NK-92 treated with Interleukin-12 subunit alpha and Interleukin-12 subunit beta, amount 100 ng/mL, for 24 hours (cell line): ENCODE results near the gene LRRC53.

Source experiments
- DNase-seq: peaks from one replicate; lab custom pipeline; 2025; lab: John Stamatoyannopoulos, UW

LRRC53 gene

DNA sequence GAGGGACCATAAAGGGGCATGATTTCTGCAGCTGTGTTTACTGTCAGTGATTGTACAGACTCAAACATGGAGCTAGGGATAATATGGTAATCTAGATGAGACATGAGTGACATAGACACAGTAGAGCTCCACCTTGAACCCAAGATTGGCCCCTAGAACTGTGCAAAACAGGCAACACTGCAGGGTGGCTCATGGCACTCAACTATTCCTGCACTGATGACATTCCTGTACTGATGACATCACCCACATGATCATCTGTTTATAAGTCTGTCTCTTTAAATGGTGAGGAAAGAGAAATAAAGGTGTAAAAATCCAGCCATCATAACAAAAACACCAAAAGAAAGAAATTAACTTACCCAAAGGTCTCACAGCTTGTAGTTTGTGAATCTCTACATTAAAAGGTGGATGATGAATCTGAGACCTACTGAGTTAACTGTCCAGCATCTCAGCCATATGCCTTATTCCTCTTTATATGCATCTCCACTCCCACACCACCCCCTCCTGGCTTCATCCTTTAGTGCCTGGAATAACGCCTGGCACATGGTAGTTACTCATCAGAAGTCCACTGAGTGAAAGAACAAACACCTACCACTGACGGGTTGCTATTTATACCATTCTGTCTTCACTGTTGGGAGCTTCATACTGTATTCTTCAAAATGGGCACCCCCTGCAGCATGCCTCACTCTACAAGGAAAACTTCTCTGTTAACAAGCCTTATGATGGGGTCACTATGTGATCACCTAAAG lies at the start of gene LRRC53:
TSS of gene LRRC53 (minus strand) at position 442 of the 746 bp plus-strand sequence. CDS start 29,262 bp downstream, outside the sequence.
- no peak for DNase-seq

GRCh38 chr1:74549932-74550331 lies 37.5 kb upstream of the LRRC53 start:
- DNase-seq: no peak

DNA sequence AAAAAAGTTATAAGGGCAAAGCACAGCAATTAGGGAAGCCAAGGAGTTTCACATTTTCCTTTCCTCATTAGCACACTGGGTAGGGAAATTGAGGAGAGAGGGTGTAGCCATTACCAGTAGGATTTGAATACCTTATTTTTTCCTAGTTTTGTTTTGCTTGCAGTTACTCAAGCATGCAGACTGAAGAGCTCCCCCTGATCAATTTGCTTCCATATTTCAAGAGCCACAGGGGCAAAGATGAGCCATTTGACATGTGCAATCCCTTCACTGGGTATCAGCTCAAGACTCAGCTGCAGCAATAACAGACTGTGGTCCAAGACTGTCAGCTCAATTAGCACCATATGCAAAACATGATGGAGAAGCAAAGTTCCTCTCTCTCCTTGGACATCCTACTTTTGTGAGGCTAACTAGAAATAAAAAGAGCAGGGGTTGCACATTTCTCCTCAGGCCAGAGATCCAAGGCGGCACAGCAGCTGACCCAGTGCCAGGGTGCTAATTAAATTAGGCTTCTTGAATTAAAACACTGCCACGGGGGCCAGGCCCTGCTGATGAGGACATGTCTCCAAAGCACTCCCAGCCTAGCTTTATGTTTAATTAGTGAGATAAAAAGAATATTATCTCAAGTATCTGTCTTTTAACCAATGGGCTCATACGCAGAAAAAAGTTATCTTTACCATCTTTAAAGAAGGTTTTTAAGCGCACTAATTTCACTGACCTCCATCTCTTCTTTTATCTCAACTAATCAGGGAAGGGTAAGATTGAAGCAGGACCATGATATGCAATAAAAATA lies 36.7 kb upstream of the LRRC53 start:
- no peak for DNase-seq

- DNase-seq: no peak
These were observed 33.4 kb upstream of the LRRC53 start for GRCh38 chr1:74545821-74546220.

- no peak for DNase-seq
These were observed 21.8 kb upstream of the LRRC53 start for GRCh38 chr1:74534241-74534640.

DNA sequence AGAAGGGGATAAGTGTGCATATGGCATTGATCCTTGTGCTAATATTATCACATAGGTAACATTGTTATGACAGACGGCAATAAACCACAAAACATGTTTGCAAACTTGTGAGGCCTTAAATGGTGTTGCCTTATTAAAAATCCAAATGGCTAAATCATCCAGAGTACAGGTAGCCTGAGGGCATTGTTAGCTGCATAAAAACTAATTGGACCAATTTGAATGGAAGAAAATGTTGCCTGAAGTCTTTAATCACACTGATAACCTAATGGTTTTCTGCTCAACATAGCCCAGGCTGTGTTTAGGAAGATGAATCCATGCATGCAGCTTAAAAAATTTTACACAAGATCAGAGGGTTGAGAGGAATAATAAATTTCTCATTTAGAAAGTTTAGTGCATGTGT lies 19.4 kb upstream of the LRRC53 start:
- no peak for DNase-seq

DNA sequence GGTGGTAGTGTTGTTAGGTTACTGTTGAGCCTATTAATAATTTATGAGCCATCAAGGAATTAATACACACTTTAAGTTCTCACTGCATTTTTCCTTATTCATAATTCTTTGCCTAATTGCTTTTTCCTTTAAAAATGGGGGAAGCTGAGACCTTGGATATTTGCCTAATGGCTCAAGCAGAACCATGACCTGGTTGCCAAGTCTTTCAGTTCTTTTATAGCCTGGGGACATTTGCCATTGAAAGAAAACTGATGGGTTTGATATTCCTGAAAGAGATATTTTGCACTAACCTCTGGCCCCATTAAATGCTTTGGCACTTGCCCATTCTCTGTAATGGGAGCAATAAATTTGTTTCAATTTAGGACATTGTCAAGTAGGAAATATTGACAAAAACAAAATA lies 18.5 kb upstream of the LRRC53 start:
- no peak for DNase-seq

GRCh38 chr1:74528123-74528522 lies 15.7 kb upstream of the LRRC53 start:
- DNase-seq: no peak

DNA sequence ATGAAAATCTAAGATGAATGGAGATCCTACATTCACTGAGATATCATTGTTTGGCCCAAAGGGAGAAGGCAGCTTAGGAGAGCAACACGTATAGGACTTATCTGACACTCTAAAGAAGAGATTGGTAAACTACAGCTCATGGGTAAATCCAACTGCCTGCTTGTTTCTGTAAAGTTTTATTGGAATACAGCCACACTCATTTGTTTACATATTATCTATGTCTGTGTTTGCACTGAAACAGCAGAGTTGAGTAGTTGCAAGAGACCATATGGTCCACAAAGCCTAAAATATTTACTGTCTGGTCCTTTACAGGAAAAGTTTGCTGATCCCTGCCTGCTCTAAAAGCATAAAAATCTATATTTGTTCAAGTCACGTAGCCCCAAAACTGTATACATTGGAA lies 14.3 kb upstream of the LRRC53 start:
- no peak for DNase-seq

DNA sequence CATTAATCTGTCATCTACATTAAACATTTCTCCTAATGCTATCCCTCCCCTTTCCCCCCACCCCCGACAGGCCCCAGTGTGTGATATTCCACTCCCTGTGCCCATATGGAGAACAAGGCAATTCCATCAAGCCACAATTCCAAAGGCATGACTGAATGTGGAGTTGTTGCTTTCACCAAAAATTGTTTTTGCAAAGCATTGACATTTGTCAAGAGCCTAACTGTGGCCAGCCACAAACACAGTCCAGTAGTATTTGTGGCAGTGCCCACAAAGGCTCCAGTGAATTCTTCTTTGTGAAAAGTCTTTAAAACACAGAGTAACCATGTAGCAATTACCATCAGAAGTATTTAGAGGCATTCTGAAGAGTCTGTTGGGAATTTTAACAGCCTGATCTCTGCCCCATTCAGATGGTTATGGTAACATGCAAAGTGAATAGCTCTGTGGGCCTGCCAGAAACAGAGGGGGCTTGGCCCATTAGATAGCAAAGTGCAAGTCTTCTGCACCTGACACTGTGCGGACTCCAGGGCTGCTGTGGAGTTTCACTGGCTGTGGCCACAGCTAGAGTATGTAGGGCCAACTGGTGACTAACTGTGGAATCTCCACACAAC lies 11.6 kb upstream of the LRRC53 start:
- no peak for DNase-seq

DNA sequence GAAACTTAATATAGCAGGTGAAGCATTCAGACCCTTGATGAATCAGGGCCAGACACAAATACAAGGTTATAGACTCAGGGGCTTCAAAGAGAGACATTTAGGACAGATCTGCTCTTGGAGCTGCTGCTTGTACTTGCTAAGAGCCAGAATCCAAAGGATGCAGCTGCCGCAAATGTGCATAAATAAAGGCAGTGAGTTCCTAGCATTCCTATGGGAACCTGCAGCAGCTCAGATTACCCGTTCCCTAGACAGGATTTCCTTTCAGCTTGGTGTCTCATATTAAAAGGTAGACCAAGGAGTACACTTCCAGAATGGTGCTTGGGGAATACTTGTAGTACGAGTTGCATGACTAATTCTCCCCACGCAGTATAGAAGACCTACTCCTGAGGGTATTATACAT lies 9.7 kb upstream of the LRRC53 start:
- no peak for DNase-seq

DNA sequence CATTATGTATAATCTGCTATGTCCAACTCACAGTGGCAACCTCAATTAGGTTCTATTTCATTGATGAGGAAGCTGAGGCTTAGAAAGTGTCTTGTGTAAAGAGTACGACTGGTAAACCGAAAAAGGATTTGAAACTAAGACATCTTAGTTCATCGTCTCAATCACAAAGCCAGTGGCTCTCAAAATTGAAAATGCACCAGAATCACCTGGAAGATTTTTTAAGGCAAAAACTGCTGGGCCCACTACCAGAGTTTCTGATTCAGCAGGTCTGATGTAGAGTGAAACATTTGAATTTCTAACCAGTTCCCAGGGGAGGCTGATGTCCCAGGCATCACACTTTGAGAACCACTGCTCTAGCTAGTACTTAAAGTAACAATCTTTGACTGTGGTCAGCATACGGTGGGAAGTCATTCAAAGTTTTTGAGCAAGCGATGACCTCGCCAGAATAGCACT lies 5.2 kb upstream of the LRRC53 start:
- no peak for DNase-seq

DNA sequence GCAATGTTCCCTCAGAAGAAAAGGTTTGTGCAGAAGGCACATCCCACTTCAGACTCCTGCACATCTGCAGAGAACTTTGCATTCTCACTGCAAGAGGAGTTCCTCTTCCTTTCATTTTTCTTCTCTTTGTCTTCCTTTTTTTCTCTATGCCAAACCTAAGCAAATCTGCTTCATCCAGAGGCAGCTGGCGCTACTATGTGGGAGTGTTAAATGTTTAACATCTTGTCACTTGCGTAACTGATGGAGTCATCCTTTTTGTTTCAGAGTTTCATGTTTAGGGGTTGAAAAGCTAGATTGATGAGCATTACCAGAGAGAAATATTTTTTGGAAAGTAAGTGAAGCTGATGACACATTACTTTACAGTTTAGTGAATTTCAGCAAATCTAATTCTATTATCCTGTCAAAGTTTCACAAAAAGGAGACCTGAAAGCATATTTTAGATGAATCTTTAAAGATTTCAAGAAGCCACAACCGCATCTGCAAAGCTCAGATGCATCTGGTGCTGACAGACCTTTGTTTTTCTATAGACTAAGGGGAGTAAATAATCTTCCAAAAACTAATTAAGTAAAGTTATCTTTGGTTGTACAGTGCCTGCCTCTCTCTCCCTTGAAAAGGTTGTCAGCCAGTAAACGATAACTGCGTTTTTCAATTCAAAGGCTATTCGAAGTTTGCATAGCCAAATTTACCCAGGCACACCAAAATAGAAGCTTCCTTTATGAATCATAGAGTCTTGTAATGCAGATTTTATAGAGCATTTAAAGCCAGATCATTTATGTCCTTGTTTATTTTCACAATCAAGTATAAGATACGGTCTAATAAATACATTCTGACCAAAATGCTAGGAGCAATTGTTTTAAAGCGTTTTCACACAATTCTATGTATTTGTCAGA lies 1.2 kb upstream of the LRRC53 start:
- DNase-seq: no peak

GRCh38 chr1:74508449-74508848 lies 4.0 kb downstream of the LRRC53 start:
- DNase-seq: no peak

DNA sequence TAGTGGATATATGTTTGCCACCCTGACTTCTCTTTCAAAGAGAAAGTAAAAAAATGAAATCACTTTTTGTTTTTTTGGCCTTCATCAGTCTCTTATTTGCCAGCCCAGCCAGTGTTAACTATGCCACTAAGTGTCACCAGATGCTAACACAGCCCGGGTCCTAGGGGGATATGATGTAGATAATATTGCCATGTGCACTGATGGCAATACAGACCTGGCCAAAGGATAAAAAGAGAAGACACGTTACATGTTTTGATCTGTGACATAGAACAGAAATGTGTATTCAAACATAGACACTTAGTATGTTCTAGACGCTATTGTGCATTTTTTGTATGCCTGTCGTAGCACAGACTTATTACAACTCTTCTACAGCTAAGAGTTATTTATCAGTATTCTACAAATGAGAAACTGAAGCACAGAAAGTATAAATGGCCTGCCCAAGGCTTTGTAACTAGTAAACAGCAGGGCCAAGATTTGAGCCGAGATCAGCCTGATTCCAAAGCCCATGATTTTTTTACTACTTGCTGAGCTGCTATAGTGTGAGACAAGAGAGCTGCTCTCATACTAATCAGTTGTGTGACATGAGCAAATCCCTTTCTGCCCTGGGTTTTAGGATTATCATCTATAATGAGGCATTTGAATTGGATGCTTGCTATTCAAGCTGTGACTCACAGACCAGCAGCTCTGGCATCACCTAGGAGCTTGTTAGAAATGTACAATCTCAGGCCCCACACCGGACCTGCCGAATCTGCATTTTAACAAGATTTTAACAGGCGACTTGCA lies 6.3 kb downstream of the LRRC53 start:
- no peak for DNase-seq

DNA sequence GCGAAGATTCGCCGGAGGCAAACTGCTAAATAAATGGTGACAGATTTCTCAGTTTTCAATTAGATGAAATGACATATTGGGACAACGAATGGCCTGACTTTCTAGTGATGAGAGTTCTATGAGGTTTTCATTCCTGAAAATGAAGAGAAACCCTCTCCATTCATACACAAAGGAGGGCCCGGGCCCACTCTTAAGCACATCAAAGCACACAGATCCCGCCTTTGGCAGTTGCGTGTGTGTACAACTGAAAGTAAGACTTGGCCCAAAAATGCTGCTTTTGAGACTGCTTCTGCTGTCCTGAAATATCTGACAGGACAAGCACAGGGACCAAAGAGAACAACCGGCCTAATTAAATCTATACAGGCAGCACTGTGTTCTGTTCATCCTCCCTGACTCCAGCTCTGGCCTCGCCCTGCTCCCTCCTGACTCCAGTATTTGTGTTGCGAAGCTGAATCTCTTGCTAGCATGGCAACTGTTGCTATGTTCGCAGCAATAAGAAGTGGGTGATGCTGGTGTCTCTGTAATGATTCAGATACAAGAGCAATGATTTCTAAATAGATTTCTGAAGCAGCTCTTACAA lies 7.4 kb downstream of the LRRC53 start:
- no peak for DNase-seq

- peak; percentile 3 for DNase-seq
These were observed 8.1 kb downstream of the LRRC53 start for GRCh38 chr1:74504125-74504932.

DNA sequence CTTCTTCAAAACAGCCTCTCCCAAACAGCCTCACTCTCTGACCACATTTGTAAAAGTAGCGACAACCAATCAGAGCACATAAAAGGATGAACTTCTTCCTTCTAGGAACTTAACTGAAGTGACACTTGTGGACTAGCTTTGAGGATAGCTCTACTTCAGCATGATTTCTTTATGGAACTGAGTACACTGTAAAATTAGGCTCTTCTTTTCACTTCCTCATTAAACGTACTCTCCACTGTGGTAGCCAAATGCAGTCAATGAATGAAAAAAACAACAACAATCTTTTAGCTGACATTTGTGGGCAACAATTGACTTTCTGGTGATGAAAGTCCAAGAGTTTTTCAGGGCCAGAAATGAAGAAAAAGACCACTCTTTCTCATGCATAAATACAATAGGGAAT lies 9.6 kb downstream of the LRRC53 start:
- no peak for DNase-seq

DNA sequence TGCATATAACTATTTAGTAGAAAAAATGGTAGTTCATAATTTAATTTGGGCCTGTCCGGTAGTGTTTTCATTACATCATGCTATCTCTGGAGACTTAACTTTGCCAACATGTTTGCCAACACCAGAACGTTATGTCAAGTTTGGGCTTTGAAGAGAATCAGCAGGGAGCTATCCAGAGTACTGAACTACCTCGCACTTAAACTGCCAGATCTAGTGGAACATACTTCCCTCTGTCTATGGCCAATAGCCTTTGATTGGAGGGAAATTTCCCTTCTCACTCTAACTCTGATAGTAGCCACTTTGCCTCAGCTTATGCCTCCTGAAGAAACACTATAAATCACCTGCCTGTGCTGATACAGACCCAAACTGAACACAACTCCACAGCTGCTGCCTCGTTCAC lies 10.0 kb downstream of the LRRC53 start:
- no peak for DNase-seq

GRCh38 chr1:74498901-74499300 lies 13.5 kb downstream of the LRRC53 start:
- DNase-seq: no peak
